K562 (cell line): ENCODE results near the gene GDF2. TPM values are rescaled to one million over a fixed set of nuclear protein-coding genes. Genes with fewer than 3 reads are reported as not detected.

Experiments used
- ARNT ChIP-seq, 2 experiments: fragments of 450-650 bp; IDR thresholded peaks; 2 replicates each; pipeline ENCODE4 v1.6.1; 2016; ENCODE audit warnings: mild to moderate bottlenecking in 1 of 2
- ELK3 ChIP-seq: fragments of 450-650 bp; formaldehyde crosslinking; IDR thresholded peaks from 2 replicates; pipeline ENCODE4 v1.4.0; 2020; ENCODE audit warnings: mild to moderate bottlenecking
- JUND ChIP-seq, 2 experiments: IDR thresholded peaks; 2 replicates in 1 of 2; 3 replicates in 1 of 2; pipeline ENCODE4 v1.6.1; 2011; ENCODE audit warnings: borderline replicate concordance in 2 of 2, low read depth in 2 of 2, low read length in 2 of 2, improper control_type of control experiment in 1 of 2, missing biosample characterization in 1 of 2, missing genetic modification characterization in 1 of 2, missing genetic modification reagents in 1 of 2
- KAT8 ChIP-seq: fragments of 450-650 bp; IDR thresholded peaks from 2 replicates; pipeline ENCODE4 v1.6.1; 2016; ENCODE audit warnings: low read depth, mild to moderate bottlenecking
- POLR3G ChIP-seq: IDR thresholded peaks from 2 replicates; pipeline ENCODE4 v1.6.1; 2011; ENCODE audit not compliant: insufficient read length, insufficient replicate concordance; ENCODE audit errors: extremely low read depth
- SIN3B ChIP-seq: fragments of 450-650 bp; IDR thresholded peaks from 2 replicates; pipeline ENCODE4 v1.6.1; 2017; ENCODE audit warnings: low read depth, mild to moderate bottlenecking, moderate library complexity
- TAF9B ChIP-seq: fragments of 450-650 bp; IDR thresholded peaks from 2 replicates; pipeline ENCODE4 v1.6.1; 2018; ENCODE audit warnings: mild to moderate bottlenecking; ENCODE audit not compliant: partially characterized antibody
- TSHZ1 ChIP-seq: fragments of 250-450 bp; sonication (Bioruptor Pico); IDR thresholded peaks from 2 replicates; pipeline ENCODE4 v1.4.0; 2020; ENCODE audit warnings: mild to moderate bottlenecking, moderate library complexity
- ZFX ChIP-seq: sonication (generic); formaldehyde crosslinking; IDR thresholded peaks from 2 replicates; pipeline ENCODE4 v1.8.0; 2022; ENCODE audit warnings: mild to moderate bottlenecking, missing genetic modification reagents, moderate library complexity
- ZMIZ1 ChIP-seq, 2 experiments: fragments of 150-350 bp in 1 of 2; IDR thresholded peaks; 2 replicates each; pipeline ENCODE4 v1.6.1; 2012 to 2016; ENCODE audit warnings: low read depth in 2 of 2, low read length in 2 of 2, mild to moderate bottlenecking in 1 of 2, moderate library complexity in 1 of 2
- ZNF41 ChIP-seq: fragments of 250-450 bp; sonication (Bioruptor Pico); conservative IDR thresholded peaks from 2 replicates; pipeline ENCODE4 v1.4.0; 2020; ENCODE audit warnings: mild to moderate bottlenecking
- ZNF518B ChIP-seq: fragments of 250-450 bp; sonication (Bioruptor Pico); IDR thresholded peaks from 2 replicates; pipeline ENCODE4 v1.5.0; 2021; ENCODE audit warnings: mild to moderate bottlenecking, moderate library complexity
- ZNF551 ChIP-seq: fragments of 250-450 bp; sonication (Bioruptor Pico); IDR thresholded peaks from 2 replicates; pipeline ENCODE4 v1.5.0; 2021; ENCODE audit warnings: mild to moderate bottlenecking, moderate library complexity
- ZNF696 ChIP-seq: fragments of 250-450 bp; sonication (Bioruptor Pico); conservative IDR thresholded peaks from 2 replicates; pipeline ENCODE4 v1.4.0; 2020; ENCODE audit warnings: mild to moderate bottlenecking, moderate library complexity
- ZZZ3 ChIP-seq: fragments of 450-650 bp; IDR thresholded peaks from 2 replicates; pipeline ENCODE4 v1.6.1; 2016; ENCODE audit warnings: antibody characterized with exemption, mild to moderate bottlenecking, moderate library complexity
- polyA plus RNA-seq, 8 experiments: library from polyadenylated mRNA; depleted of rRNA in 4 of 8; stranded (reverse) in 5 of 8; unstranded in 3 of 8; fragments of >200 nt; fragmentation: Nextera tagmentation in 2 of 8; fragmentation: Illumina TruSeq in 1 of 8; extraction: Ambion mirVana in 2 of 8; extraction: Trizol in 1 of 8; gene quantifications; 2 replicates each; pipeline versions ENCODE4 v1.2.1 to v1.2.3, GENCODE V29; 2011 to 2014; ENCODE audit warnings: inconsistent platforms in 1 of 8, missing spikeins in 1 of 8
- total RNA-seq, 7 experiments: library from RNA; depleted of rRNA in 6 of 7; stranded (reverse); fragments of >200 nt in 6 of 7; fragmentation: Illumina TruSeq in 2 of 7; extraction: Trizol in 2 of 7; gene quantifications; 2 replicates each; pipeline versions ENCODE4 v1.2.1 to v1.2.3, GENCODE V29; 2011 to 2021; ENCODE audit warnings: low replicate concordance in 1 of 7

Gene GDF2
- total and polyA plus RNA-seq, 9 of the 15 experiments (the other 6 are each of a cell fraction or from before 2014, with no cell fraction given) = 0.08 to 0.58 (median 0.27) TPM; not detected in 2

- TF ChIP-seq ZZZ3 (no peak), KAT8 (no peak), ELK3 (CRISPR knock-in tag) (no peak), ARNT (IDR thresholded peaks at IDR 0.05) (peak in 1 of 2 experiments; percentile 62; a peak in 2 of 4 replicates), JUND (IDR thresholded peaks at IDR 0.05; ENCODE audit: borderline replicate concordance, low read depth, low read length) (peak; percentile 34; the same call in 1 of the 2 replicates), JUND (tag; IDR thresholded peaks at IDR 0.05; ENCODE audit: borderline replicate concordance, low read depth, low read length) (peak; percentile 39; the same call in 2 of the 3 replicates), ZNF551 (CRISPR knock-in tag) (no peak), ZNF696 (CRISPR knock-in tag) (no peak), TAF9B (no peak), POLR3G (no peak), TSHZ1 (no peak), ZNF41 (no peak), ZFX (CRISPR knock-in tag) (no peak), ZMIZ1 (IDR thresholded peaks at IDR 0.05; ENCODE audit: low read depth in 2 of 2, low read length in 2 of 2) (no peak), SIN3B (no peak), ZNF518B (CRISPR knock-in tag) (no peak)
These were observed 15.7 kb upstream of the GDF2 start (continued) for GRCh38 chr10:47306387-47307210.
